OCI-LY7 (cell line): ENCODE data around the gene PDCD1. TPM values are rescaled to one million over a fixed set of nuclear protein-coding genes. Genes with fewer than 3 reads are reported as not detected.

ENCODE experiments used
- BruUV-seq: library from RNA; stranded (reverse); fragments of 400-500 nt; replicated peaks from 2 replicates; lab custom pipeline; 2021; lab: Mats Ljungman, UMichigan
- CTCF ChIA-PET: fragments of 300-600 bp; sonication (Branson Sonifier 250); formaldehyde crosslinking; loops from one replicate; lab custom pipeline; 2022; ENCODE audit warnings: antibody characterized with exemption; ENCODE audit not compliant: unreplicated experiment; lab: Charles Lee
- POLR2A ChIA-PET: fragments of 300-600 bp; sonication (Branson Sonifier 250); formaldehyde crosslinking; loops from one replicate; lab custom pipeline; 2022; ENCODE audit warnings: antibody characterized with exemption; lab: Charles Lee
- DNase-seq: peaks from one replicate; pipeline ENCODE4 v3.0.0-alpha.2; 2015; ENCODE audit warnings: low spot score
- H2AFZ ChIP-seq: fragments of 200-600 bp; sonication (generic), shearing (Covaris generic); 2 replicates; pipeline ENCODE4 v1.6.1; 2014; ENCODE audit warnings: mild to moderate bottlenecking, antibody characterized with exemption, low read length, moderate library complexity
- H3K27ac ChIP-seq: fragments of 200-600 bp; sonication (generic); 2 replicates; pipeline ENCODE4 v1.5.1; 2014; ENCODE audit warnings: mixed run types, low read depth, mild to moderate bottlenecking, moderate library complexity, low read length, inconsistent platforms; ENCODE audit not compliant: poor library complexity, severe bottlenecking
- H3K36me3 ChIP-seq: fragments of 200-600 bp; sonication (generic); 2 replicates; pipeline ENCODE4 v1.6.1; 2014; ENCODE audit warnings: mild to moderate bottlenecking, antibody characterized with exemption, low read length, moderate library complexity, mixed read lengths; ENCODE audit not compliant: insufficient read depth
- H3K4me1 ChIP-seq: fragments of 200-600 bp; sonication (generic); 2 replicates; pipeline ENCODE4 v1.5.1; 2014; ENCODE audit warnings: mild to moderate bottlenecking, low read length; ENCODE audit not compliant: insufficient read depth, poor library complexity, severe bottlenecking
- H3K4me2 ChIP-seq: fragments of 200-600 bp; sonication (generic); 2 replicates; pipeline ENCODE4 v1.6.1; 2014; ENCODE audit warnings: mild to moderate bottlenecking, low read length
- H3K4me3 ChIP-seq: fragments of 200-600 bp; sonication (generic); 2 replicates; pipeline ENCODE4 v1.5.1; 2014; ENCODE audit warnings: mild to moderate bottlenecking, low read depth, low read length; ENCODE audit not compliant: poor library complexity, severe bottlenecking
- H3K79me2 ChIP-seq: fragments of 200-600 bp; sonication (generic); 2 replicates; pipeline ENCODE4 v1.6.1; 2016; ENCODE audit warnings: low read depth, mild to moderate bottlenecking, low read length, moderate library complexity, mixed read lengths; ENCODE audit not compliant: insufficient read depth
- H3K9me2 ChIP-seq: fragments of 200-600 bp; sonication (generic); 2 replicates; pipeline ENCODE4 v1.6.1; 2016; ENCODE audit warnings: mild to moderate bottlenecking, low read length, mixed read lengths; ENCODE audit not compliant: insufficient read depth
- H3K9me3 ChIP-seq: fragments of 200-600 bp; sonication (generic); 2 replicates; pipeline ENCODE4 v1.6.1; 2014; ENCODE audit warnings: mild to moderate bottlenecking, mixed run types, low read length, mixed read lengths
- H4K20me1 ChIP-seq: fragments of 200-600 bp; sonication (generic); 2 replicates; pipeline ENCODE4 v1.6.1; 2014; ENCODE audit warnings: mild to moderate bottlenecking, antibody characterized with exemption, low read length, moderate library complexity, mixed read lengths; ENCODE audit not compliant: insufficient read depth
- CTCF ChIP-seq: fragments of 200-600 bp; sonication (generic); conservative IDR thresholded peaks from 2 replicates; pipeline ENCODE4 v1.5.1; 2014; ENCODE audit warnings: mild to moderate bottlenecking, antibody characterized with exemption, low read length, moderate library complexity, mixed read lengths
- EZH2phosphoT487 ChIP-seq: fragments of 200-600 bp; sonication (generic); IDR thresholded peaks from 2 replicates; pipeline ENCODE4 v1.6.1; 2018; ENCODE audit warnings: low read depth, borderline replicate concordance, mild to moderate bottlenecking, mixed run types, antibody characterized with exemption, low read length, moderate library complexity, mixed read lengths
- intact Hi-C: fragments of 100-400 bp; cut with micrococcal nuclease; formaldehyde crosslinking; loops from one replicate; pipeline ENCODE4 v1.10.0; 2022; ENCODE audit not compliant: unreplicated experiment
- total RNA-seq, 2 experiments: library from RNA; depleted of rRNA in 1 of 2; stranded (reverse); fragments of >200 nt in 1 of 2; shearing (Covaris generic) in 1 of 2; gene quantifications; 2 replicates each; pipeline ENCODE4 v1.2.3, GENCODE V29; 2014 to 2022

Gene PDCD1
- total RNA-seq, 2 experiments from 2014 or later, result not detected

GRCh38 chr2:241846406-241846805, 12.3 kb downstream of the PDCD1 start:
- DNase-seq, result no peak
- H3K4me2 ChIP-seq, result no peak overlapping the region
- no peaks in the 10 kb centered on the region for H3K36me3 ChIP-seq
- no peak overlapping the region for H3K4me3 ChIP-seq
- ChIA-PET CTCF (no interaction called here), POLR2A (no interaction called here)
- no peak overlapping the region for H3K27ac ChIP-seq
- no peak for TF ChIP-seq CTCF
- no peak for TF ChIP-seq EZH2phosphoT487
- no peak overlapping the region for H2AFZ ChIP-seq
- intact Hi-C loops, result no loop called here
- no peaks in the 10 kb centered on the region for H3K4me1 ChIP-seq
- BruUV-seq, result no TSS peak
- H3K9me3 ChIP-seq, result no peaks in the 10 kb centered on the region
- H3K9me2 ChIP-seq, result no peaks in the 10 kb centered on the region
- H4K20me1 ChIP-seq, result no peaks in the 10 kb centered on the region
- H3K79me2 ChIP-seq, result no peaks in the 10 kb centered on the region

- ChIA-PET POLR2A (no interaction called here), CTCF (no interaction called here)
- no peak for TF ChIP-seq CTCF
- TF ChIP-seq EZH2phosphoT487, result no peak
- H4K20me1 ChIP-seq, result no peaks in the 10 kb centered on the region
- DNase-seq, result no peak
- no peaks in the 10 kb centered on the region for H3K9me2 ChIP-seq
- H3K4me1 ChIP-seq, result no peaks in the 10 kb centered on the region
- H3K9me3 ChIP-seq, result no peaks in the 10 kb centered on the region
- no peaks in the 10 kb centered on the region for H3K79me2 ChIP-seq
- H3K4me3 ChIP-seq, result no peak overlapping the region
- H3K27ac ChIP-seq, result no peak overlapping the region
- H3K36me3 ChIP-seq, result no peaks in the 10 kb centered on the region
- no peak overlapping the region for H3K4me2 ChIP-seq
- intact Hi-C loops, result no loop called here
- H2AFZ ChIP-seq, result no peak overlapping the region
- no TSS peak for BruUV-seq
These were observed 13.7 kb downstream of the PDCD1 start for GRCh38 chr2:241844831-241845578.

DNA sequence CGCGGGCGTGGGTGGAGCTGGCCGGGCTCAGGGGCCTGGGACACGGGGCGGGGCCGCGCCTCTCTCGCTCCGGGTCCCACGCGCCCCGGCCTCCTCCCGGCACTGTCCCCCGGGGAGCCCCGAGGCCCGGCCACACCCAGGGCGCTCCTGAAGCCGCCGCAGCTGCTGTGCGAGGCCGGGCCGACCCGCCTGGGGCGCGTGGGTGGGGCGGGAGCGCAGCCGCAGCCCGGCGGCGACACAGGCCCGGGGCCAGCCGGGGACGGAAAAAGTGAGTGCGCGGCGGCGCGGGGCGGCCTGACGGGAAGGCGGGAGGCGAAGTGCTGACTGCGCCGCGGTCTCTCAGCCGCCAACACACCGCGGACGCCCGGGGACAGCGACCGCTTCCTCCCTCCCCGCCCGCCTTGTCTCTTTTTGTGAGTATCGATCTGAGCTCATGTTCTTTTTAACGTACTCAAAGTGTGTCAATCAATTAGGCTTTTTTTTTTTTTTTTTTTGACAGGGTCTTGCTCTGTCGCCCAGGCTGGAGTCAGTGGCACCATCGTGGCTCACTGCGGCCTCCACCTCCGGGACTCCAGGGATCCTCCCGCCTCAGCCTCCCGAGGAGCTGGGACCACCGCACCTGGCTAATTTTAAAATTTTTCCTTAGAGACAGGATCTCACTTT, 14.5 kb downstream of the PDCD1 start:
- intact Hi-C loops, result no loop called here
- no peaks in the 10 kb centered on the region for H4K20me1 ChIP-seq
- no peak for TF ChIP-seq EZH2phosphoT487
- no peak for TF ChIP-seq CTCF
- no peaks in the 10 kb centered on the region for H3K9me3 ChIP-seq
- H3K36me3 ChIP-seq, result no peaks in the 10 kb centered on the region
- no peaks in the 10 kb centered on the region for H3K79me2 ChIP-seq
- no peak overlapping the region for H3K27ac ChIP-seq
- H3K9me2 ChIP-seq, result no peaks in the 10 kb centered on the region
- no peaks in the 10 kb centered on the region for H3K4me1 ChIP-seq
- no peak overlapping the region for H2AFZ ChIP-seq
- no TSS peak for BruUV-seq
- POLR2A ChIA-PET, result no interaction called here
- H3K4me2 ChIP-seq, result no peak overlapping the region
- H3K4me3 ChIP-seq, result no peak overlapping the region
- CTCF ChIA-PET, result no interaction called here
- DNase-seq, result no peak
